KBM-7 (cell line): ENCODE measurements around the gene GRK7.

Source experiments
- DNase-seq: peaks from one replicate; pipeline ENCODE4 v3.0.0-alpha.2; 2015
- in situ Hi-C: fragments of 300-500 bp; cut with MboI; formaldehyde crosslinking; loops from 2 replicates; pipeline ENCODE4 v1.14.3; 2020; ENCODE audit warnings: low sequenced_read_pairs, low pct_unique_long_range_greater_than_20kb, mixed read lengths

Gene GRK7

GRCh38 chr3:141811348-141811747 is 48.1 kb downstream of the GRK7 start:
- in situ Hi-C loops = no loop called here

DNA sequence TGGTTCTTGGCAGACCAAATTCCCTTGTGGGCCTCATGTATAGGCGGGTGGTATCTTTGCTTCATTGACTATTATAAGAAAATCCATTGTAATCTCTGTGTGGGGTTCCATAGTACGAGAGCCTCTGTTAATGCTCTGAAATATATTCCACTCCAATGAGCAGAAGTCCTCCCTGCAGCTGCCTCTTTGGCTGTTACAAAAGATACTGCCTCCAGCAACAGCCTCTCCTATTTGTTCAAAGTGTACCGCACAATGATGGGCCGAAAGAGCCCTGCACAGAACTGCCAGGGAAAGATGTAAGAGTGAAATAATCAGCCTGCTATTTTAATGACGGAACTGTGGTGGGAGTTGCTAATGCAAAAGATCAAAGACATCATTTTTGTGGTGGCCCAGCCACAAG is 48.9 kb downstream of the GRK7 start:
- in situ Hi-C loops = no loop called here
- no peak for DNase-seq

More at GRCh38 chr3:141811348-141811747, 48.1 kb downstream of the GRK7 start:
- DNase-seq = no peak

GRCh38 chr3:141812586-141812985 is 49.4 kb downstream of the GRK7 start:
- DNase-seq = no peak
- in situ Hi-C loops = no loop called here
